ENCODE data around the gene CACNA2D3.

The CACNA2D3 gene

DNA sequence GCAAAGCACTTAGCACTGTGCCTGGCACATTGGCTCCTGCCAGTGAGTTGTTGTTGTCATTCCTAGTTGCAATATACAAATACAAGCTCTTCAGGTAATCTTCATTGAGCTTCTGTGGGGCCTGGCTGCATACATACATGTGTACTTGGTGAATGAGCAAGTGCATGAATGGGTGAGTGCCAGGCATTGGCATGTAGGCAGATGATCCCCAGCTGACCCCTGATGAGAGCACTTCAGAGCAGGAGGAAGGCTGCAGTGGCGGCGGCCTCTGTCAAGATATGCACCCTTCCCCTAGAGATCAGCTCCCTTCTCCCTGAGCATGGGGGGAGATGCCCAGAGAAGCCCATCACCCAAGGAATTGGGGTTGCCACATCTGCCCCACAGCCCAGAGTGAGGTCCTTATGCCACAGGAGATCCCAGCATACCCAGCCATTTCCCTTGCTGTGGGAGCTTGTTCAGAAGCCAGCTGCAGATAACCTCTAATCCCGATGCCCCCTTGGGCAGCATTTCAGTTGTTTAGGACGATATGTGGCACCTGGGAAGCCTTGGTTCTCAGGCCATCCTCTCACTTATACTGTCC lies 8.8 kb downstream of the CACNA2D3 start:
- H3K9ac ChIP-seq (ENCODE audit: low read depth, low read length): no peak overlapping the region
- H3K27ac ChIP-seq (ENCODE audit: low read depth, low read length): no peak overlapping the region
- H3K4me3 ChIP-seq (ENCODE audit: low read depth, low read length): no peak overlapping the region
- H3K4me1 ChIP-seq (ENCODE audit: control insufficient read depth, insufficient read depth, low read length): peaks cover 32% of the 10 kb centered on the region
- peaks cover 5% of the 10 kb centered on the region; the same call in 1 of the 2 replicates for H3K27me3 ChIP-seq (ENCODE audit: control insufficient read depth, insufficient read depth, low read length)
- H3K36me3 ChIP-seq (ENCODE audit: control insufficient read depth, insufficient read depth, low read length): no peaks in the 10 kb centered on the region
- no peaks in the 10 kb centered on the region for H3K9me3 ChIP-seq (ENCODE audit: control insufficient read depth, insufficient read depth, low read length)

DNA sequence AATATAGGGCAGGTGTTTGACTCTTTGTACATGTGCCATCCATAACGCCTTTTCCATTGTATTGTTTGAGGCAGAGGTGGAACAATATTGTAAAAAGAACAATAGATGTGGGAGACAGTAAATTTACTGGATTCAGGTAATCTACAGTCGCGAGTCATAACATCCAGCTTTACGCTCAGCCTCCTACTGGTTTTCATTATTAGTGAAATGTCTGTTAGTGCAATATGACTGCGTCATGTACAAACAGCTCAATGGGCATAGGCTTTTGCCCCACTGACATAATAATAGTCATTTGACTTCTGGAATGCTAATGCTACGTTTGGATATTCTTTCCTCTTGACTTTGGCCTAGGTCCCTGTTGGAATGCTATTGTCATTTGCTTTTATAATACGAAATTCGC lies 9.5 kb downstream of the CACNA2D3 start:
- Histone ChIP-seq H3K4me1 (ENCODE audit: control insufficient read depth, insufficient read depth, low read length) (peaks cover 37% of the 10 kb centered on the region), H3K27me3 (ENCODE audit: control insufficient read depth, insufficient read depth, low read length) (no peaks in the 10 kb centered on the region), H3K27ac (ENCODE audit: low read depth, low read length) (no peak overlapping the region), H3K36me3 (ENCODE audit: control insufficient read depth, insufficient read depth, low read length) (no peaks in the 10 kb centered on the region), H3K9me3 (ENCODE audit: control insufficient read depth, insufficient read depth, low read length) (no peaks in the 10 kb centered on the region), H3K4me3 (ENCODE audit: low read depth, low read length) (no peak overlapping the region), H3K9ac (ENCODE audit: low read depth, low read length) (no peak overlapping the region)

DNA sequence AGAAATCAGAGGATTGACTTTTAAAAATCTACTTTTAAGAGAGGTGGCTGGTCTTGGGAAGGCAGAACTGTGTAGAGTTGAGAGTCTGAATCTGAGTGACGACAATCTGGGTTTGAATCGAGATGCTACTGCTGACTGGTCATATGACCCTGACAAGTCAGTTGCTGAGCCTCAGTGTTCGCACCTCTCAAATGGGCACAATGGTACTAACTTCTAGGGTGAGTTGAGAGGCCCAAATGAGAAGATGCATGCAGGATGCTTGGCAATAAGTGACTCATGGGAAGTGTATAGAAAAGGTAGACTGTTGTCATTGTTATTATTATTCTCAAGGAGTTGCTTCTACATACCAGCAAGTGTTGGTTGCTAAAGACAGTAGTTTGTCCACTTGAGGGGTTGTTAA lies 10.3 kb downstream of the CACNA2D3 start:
- Histone ChIP-seq H3K9ac (ENCODE audit: low read depth, low read length) (no peak overlapping the region), H3K27ac (ENCODE audit: low read depth, low read length) (peak overlapping the region; percentile 1), H3K27me3 (ENCODE audit: control insufficient read depth, insufficient read depth, low read length) (no peaks in the 10 kb centered on the region), H3K9me3 (ENCODE audit: control insufficient read depth, insufficient read depth, low read length) (no peaks in the 10 kb centered on the region), H3K36me3 (ENCODE audit: control insufficient read depth, insufficient read depth, low read length) (no peaks in the 10 kb centered on the region), H3K4me1 (ENCODE audit: control insufficient read depth, insufficient read depth, low read length) (peaks cover 37% of the 10 kb centered on the region), H3K4me3 (ENCODE audit: low read depth, low read length) (no peak overlapping the region)

DNA sequence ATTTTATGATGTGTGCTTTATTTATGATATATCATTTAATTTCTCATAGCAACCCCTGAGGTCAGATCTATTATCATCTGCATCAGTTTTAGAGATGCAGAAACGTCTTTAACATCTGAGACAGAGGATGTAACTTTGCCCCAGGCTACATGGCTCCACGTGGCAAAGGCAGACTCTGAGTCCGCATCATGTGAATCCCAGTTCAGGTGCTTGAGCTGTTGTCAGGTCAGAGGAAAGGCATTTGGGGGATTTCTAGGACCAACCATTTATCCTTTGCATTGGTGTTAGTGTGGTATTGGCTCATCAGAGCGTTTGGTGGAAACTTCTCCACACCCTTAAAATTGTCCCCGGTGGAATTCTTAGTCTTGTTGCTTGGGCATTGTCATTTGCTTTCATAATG lies 10.8 kb downstream of the CACNA2D3 start:
- no peaks in the 10 kb centered on the region for H3K9me3 ChIP-seq (ENCODE audit: control insufficient read depth, insufficient read depth, low read length)
- no peaks in the 10 kb centered on the region for H3K36me3 ChIP-seq (ENCODE audit: control insufficient read depth, insufficient read depth, low read length)
- H3K9ac ChIP-seq (ENCODE audit: low read depth, low read length): no peak overlapping the region
- no peaks in the 10 kb centered on the region for H3K27me3 ChIP-seq (ENCODE audit: control insufficient read depth, insufficient read depth, low read length)
- H3K27ac ChIP-seq (ENCODE audit: low read depth, low read length): peak overlapping the region; percentile 1
- no peak overlapping the region for H3K4me3 ChIP-seq (ENCODE audit: low read depth, low read length)
- peaks cover 37% of the 10 kb centered on the region for H3K4me1 ChIP-seq (ENCODE audit: control insufficient read depth, insufficient read depth, low read length)

DNA sequence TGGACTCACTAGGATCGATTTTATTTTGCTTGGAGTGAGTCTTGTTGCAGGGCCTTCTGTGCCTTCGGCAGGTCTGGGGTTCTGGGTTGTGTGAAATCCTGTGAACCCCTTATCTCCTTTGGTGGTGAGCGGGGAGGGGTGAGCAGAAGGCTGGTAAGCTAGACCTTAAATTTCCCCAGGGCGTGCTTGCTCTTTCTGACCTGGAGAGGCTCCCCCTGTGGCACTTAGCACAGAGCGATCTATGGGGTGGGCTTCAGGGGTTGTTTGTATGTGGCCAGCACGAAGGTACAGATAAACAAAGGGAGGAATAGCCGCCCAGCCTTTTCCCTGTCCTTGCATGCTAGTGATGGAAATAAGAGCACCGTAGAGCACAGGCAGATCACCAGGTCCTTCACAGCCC lies 11.8 kb downstream of the CACNA2D3 start:
- no peak overlapping the region for H3K9ac ChIP-seq (ENCODE audit: low read depth, low read length)
- no peaks in the 10 kb centered on the region for H3K36me3 ChIP-seq (ENCODE audit: control insufficient read depth, insufficient read depth, low read length)

DNA sequence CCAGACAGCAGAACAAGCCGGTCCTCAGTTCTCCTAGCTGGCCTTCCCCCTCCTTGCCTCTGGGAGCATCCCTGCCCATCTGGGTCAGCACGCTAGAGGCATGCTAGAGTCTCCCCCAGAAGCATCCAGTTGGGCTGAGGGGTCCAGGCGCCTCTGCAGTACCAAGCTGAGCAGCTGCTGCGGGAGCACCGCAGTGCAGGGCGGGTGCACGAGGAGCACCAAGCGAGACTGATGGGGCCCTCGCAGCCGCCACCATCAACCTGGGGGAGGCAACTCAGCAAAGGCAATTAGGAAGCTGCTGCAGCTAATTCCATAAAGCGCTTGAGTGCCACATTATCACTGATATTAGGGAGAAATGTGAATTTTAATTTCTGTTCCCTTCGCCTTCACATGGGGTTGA lies 12.4 kb downstream of the CACNA2D3 start:
- Histone ChIP-seq H3K27me3 (ENCODE audit: control insufficient read depth, insufficient read depth, low read length) (no peaks in the 10 kb centered on the region), H3K36me3 (ENCODE audit: control insufficient read depth, insufficient read depth, low read length) (no peaks in the 10 kb centered on the region), H3K27ac (ENCODE audit: low read depth, low read length) (no peak overlapping the region), H3K9ac (ENCODE audit: low read depth, low read length) (no peak overlapping the region), H3K4me3 (ENCODE audit: low read depth, low read length) (no peak overlapping the region), H3K9me3 (ENCODE audit: control insufficient read depth, insufficient read depth, low read length) (no peaks in the 10 kb centered on the region), H3K4me1 (ENCODE audit: control insufficient read depth, insufficient read depth, low read length) (peaks cover 37% of the 10 kb centered on the region)

More for the DNA sequence above, 11.8 kb downstream of the CACNA2D3 start:
- Histone ChIP-seq H3K27ac (ENCODE audit: low read depth, low read length) (no peak overlapping the region), H3K4me3 (ENCODE audit: low read depth, low read length) (no peak overlapping the region), H3K4me1 (ENCODE audit: control insufficient read depth, insufficient read depth, low read length) (peaks cover 37% of the 10 kb centered on the region), H3K27me3 (ENCODE audit: control insufficient read depth, insufficient read depth, low read length) (no peaks in the 10 kb centered on the region), H3K9me3 (ENCODE audit: control insufficient read depth, insufficient read depth, low read length) (no peaks in the 10 kb centered on the region)

DNA sequence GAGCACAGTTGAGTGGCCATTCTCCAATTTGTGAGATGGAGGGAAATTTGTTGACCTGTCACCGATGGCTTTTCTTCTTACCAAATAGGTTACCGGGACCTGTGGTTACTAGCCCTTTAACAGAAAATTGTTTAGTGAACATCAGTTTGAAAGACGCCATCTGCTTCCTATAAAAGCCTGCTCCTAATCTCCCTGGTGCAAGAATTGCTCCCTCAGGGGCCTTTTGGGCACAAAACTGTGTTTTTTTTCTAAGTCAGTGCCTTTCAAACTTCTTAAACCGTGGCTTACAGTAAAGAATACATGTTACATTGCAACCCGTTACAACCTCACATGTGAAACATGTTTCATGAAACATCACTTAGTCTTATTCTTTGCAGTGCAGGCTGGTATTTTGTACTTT lies 15.0 kb downstream of the CACNA2D3 start:
- Histone ChIP-seq H3K4me1 (ENCODE audit: control insufficient read depth, insufficient read depth, low read length) (peaks cover 31% of the 10 kb centered on the region), H3K9me3 (ENCODE audit: control insufficient read depth, insufficient read depth, low read length) (no peaks in the 10 kb centered on the region), H3K27me3 (ENCODE audit: control insufficient read depth, insufficient read depth, low read length) (no peaks in the 10 kb centered on the region)

DNA sequence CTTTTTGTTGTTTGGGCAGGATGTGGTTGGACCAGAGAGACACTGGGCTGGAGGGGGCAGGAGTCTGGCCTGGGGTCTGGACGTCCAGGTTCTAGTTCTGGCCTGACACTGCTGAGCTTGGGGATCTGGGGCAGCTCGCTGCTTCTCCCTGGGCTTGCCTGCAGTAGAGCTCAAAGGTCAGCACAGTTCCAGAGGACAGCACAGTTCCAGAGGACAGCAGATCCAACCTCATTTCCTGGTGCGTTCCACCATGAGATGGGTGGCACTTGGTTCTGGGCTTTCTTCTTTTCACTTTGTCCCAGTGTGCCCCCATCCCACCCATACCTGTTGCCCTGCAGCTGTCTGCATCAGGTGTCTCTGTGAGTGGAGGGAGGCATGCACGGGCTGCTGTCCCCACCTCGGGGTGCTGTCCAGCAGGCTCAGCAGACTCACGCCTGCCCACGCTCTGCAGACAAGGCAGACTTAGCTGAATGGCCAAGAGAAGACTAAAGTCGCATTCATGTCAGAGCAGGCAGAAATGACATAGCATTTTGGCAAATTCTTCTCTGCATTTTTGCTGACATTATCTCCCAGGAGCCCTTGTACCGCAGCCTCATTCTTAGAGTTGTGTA lies 16.7 kb downstream of the CACNA2D3 start:
- Histone ChIP-seq H3K27me3 (ENCODE audit: control insufficient read depth, insufficient read depth, low read length) (no peaks in the 10 kb centered on the region), H3K36me3 (ENCODE audit: control insufficient read depth, insufficient read depth, low read length) (no peaks in the 10 kb centered on the region), H3K9me3 (ENCODE audit: control insufficient read depth, insufficient read depth, low read length) (no peaks in the 10 kb centered on the region), H3K27ac (ENCODE audit: low read depth, low read length) (no peak overlapping the region), H3K9ac (ENCODE audit: low read depth, low read length) (no peak overlapping the region), H3K4me1 (ENCODE audit: control insufficient read depth, insufficient read depth, low read length) (peaks cover 21% of the 10 kb centered on the region), H3K4me3 (ENCODE audit: low read depth, low read length) (no peak overlapping the region)

More for the DNA sequence above, 15.0 kb downstream of the CACNA2D3 start:
- H3K9ac ChIP-seq (ENCODE audit: low read depth, low read length): no peak overlapping the region
- no peak overlapping the region for H3K4me3 ChIP-seq (ENCODE audit: low read depth, low read length)
- H3K27ac ChIP-seq (ENCODE audit: low read depth, low read length): no peak overlapping the region
- no peaks in the 10 kb centered on the region for H3K36me3 ChIP-seq (ENCODE audit: control insufficient read depth, insufficient read depth, low read length)

DNA sequence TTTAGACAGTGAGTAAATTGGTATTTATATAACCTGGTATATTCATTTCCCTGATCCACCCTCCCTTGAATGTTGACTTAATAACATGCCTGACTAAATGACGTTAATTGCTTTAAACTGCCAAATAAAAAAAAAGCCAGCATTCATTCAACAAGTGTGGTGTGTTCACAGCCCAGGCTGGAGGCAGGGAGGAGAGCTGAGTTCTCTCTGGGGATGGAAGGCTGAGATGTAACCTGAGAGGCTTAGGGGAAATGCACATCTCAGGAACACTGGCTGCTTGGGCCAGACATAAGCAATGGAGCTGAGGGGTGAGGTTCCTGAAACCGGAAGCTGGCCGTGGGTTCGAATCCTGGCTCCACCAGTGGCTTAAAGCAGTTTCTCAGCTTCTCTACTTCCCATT lies 17.3 kb downstream of the CACNA2D3 start:
- no peaks in the 10 kb centered on the region for H3K36me3 ChIP-seq (ENCODE audit: control insufficient read depth, insufficient read depth, low read length)
- peaks cover 15% of the 10 kb centered on the region for H3K4me1 ChIP-seq (ENCODE audit: control insufficient read depth, insufficient read depth, low read length)
- no peak overlapping the region for H3K9ac ChIP-seq (ENCODE audit: low read depth, low read length)
- H3K4me3 ChIP-seq (ENCODE audit: low read depth, low read length): no peak overlapping the region
- H3K27me3 ChIP-seq (ENCODE audit: control insufficient read depth, insufficient read depth, low read length): no peaks in the 10 kb centered on the region
- H3K9me3 ChIP-seq (ENCODE audit: control insufficient read depth, insufficient read depth, low read length): no peaks in the 10 kb centered on the region
- no peak overlapping the region for H3K27ac ChIP-seq (ENCODE audit: low read depth, low read length)

DNA sequence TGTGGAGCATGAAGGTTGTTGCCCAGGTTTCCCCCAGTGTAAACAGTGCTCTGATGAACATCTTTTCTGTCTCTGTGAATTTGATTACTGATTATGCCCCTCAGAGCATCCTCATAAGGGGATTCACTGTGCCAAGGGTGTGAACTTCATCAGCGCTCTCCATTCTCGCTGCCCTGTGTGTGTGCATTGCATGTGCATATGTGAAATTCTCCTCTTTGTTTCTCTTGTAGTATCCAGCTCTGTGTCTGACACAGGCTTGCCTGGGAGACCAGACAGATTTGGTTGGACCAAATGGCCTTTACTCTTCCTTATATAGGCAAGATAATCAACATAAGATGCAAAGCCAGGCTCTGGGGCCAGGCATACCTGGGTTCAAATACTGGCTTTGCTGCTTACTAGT lies 21.9 kb downstream of the CACNA2D3 start:
- H3K27ac ChIP-seq (ENCODE audit: low read depth, low read length): no peak overlapping the region
- no peaks in the 10 kb centered on the region for H3K27me3 ChIP-seq (ENCODE audit: control insufficient read depth, insufficient read depth, low read length)
- no peak overlapping the region for H3K9ac ChIP-seq (ENCODE audit: low read depth, low read length)
- no peaks in the 10 kb centered on the region for H3K36me3 ChIP-seq (ENCODE audit: control insufficient read depth, insufficient read depth, low read length)
- H3K4me1 ChIP-seq (ENCODE audit: control insufficient read depth, insufficient read depth, low read length): no peaks in the 10 kb centered on the region
- no peak overlapping the region for H3K4me3 ChIP-seq (ENCODE audit: low read depth, low read length)
- H3K9me3 ChIP-seq (ENCODE audit: control insufficient read depth, insufficient read depth, low read length): no peaks in the 10 kb centered on the region

DNA sequence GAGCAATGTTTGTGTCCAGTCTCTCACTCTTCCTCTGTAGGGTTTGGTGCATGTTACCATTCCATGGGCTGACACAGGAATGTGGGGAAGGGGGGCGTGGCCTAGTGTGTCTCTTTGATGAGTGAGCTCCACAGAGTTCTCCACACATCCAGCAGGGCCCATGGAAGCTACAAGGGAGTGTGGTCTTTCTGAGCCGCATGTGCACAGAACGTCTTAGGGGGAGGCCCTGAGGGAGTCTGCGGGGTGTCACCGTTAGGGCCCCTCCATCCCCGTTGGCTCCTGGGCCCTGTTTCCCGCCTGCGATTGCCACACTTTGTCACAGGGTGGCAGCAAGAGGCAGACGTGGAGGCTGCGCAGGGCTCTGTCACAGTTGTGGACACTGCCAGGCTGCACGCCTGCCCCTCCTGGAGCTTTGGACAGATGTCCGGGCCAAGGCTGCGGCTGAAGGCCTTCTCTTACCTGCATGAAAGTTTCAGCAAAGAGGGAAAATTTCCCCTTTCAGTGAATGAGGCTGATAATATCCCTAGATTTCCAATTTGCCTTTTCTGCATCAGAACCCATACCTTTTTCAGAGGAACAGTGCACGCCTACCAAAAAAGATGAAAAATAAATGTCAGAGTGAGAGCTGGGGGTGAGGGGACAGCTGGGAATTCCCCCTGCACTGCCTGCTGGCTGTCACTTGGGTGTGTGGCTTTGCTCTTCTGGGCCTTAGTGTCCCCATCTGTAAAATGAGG lies 24.3 kb downstream of the CACNA2D3 start:
- H3K9me3 ChIP-seq (ENCODE audit: control insufficient read depth, insufficient read depth, low read length): no peaks in the 10 kb centered on the region
- no peaks in the 10 kb centered on the region for H3K27me3 ChIP-seq (ENCODE audit: control insufficient read depth, insufficient read depth, low read length)
- no peaks in the 10 kb centered on the region for H3K4me1 ChIP-seq (ENCODE audit: control insufficient read depth, insufficient read depth, low read length)
- H3K9ac ChIP-seq (ENCODE audit: low read depth, low read length): no peak overlapping the region
- H3K36me3 ChIP-seq (ENCODE audit: control insufficient read depth, insufficient read depth, low read length): no peaks in the 10 kb centered on the region
- H3K4me3 ChIP-seq (ENCODE audit: low read depth, low read length): no peak overlapping the region
- H3K27ac ChIP-seq (ENCODE audit: low read depth, low read length): no peak overlapping the region
